Muscle layer of duodenum (tissue), 2 donors: ENCODE data around the gene TMEM9B.
"Not testable (repeated sequence)": the region's sequence is repeated elsewhere in the genome, so short reads cannot be mapped to it uniquely, and the experiment has no call there.

ENCODE experiments used
- H3K27ac ChIP-seq: one replicate; pipeline ENCODE4 v1.7.0; 2013; ENCODE audit warnings: mild to moderate bottlenecking, low read length
- H3K27me3 ChIP-seq: one replicate; pipeline ENCODE4 v1.7.0; 2013; ENCODE audit warnings: low read depth, mild to moderate bottlenecking, control low read depth, low read length
- H3K36me3 ChIP-seq, 2 donors: one replicate each; pipeline ENCODE4 v1.7.0; 2013; ENCODE audit warnings: low read length in 2 of 2, control low read depth in 1 of 2, mild to moderate bottlenecking in 1 of 2; ENCODE audit not compliant: insufficient read depth in 2 of 2, control insufficient read depth in 1 of 2
- H3K4me1 ChIP-seq, 2 donors: one replicate each; pipeline ENCODE4 v1.7.0; 2013; ENCODE audit warnings: low read length in 2 of 2, mild to moderate bottlenecking in 2 of 2, control low read depth in 1 of 2, moderate library complexity in 1 of 2; ENCODE audit not compliant: insufficient read depth in 2 of 2, control insufficient read depth in 1 of 2
- H3K4me3 ChIP-seq, 2 donors: one replicate each; pipeline ENCODE4 v1.7.0; 2013; ENCODE audit warnings: low read length in 2 of 2, low read depth in 1 of 2, mild to moderate bottlenecking in 1 of 2
- H3K9me3 ChIP-seq, 2 donors: one replicate each; pipeline ENCODE4 v1.7.0; 2013; ENCODE audit warnings: low read length in 2 of 2, control low read depth in 1 of 2, mild to moderate bottlenecking in 1 of 2; ENCODE audit not compliant: control insufficient read depth in 1 of 2
- donor health status: healthy.

The TMEM9B gene

DNA sequence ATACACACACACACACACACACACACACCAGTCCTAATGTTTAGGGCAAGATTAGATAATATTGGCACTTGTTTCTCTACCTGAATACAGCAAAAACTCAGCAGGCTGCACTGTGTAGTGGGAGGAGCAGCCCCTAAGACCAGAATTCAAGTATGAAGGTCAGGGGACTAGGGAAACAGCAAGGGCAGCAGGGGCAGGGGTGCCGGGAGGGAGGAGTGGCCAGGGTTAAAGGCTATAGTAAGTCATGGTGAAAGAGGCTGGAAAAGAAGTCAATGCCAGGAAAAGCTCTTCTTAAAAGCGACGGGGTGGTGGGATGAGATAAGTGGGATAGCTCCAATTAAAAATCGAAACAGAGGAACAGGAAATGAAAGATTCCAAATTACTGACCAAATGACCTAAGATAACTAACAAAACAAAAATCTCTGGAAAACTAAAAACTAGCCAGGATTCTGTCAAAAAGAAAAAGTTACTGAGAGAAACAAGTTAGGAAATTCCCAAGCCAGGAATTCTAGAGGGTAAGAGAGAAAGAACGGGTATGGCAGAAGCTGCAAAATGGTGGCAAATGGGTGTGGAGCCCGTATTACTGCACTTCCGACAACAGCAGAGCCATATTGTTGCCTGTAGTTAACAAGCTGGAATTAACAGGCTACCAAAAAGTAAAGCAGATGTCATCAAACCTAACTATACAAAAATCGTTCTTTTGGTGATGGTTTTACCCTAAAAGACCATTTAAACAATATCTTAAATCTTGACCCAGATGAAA is 22.7 kb downstream of the TMEM9B start:
- no peak overlapping the region for H3K4me3 ChIP-seq
- H3K36me3 ChIP-seq, result no peaks in the 10 kb centered on the region
- no peaks in the 10 kb centered on the region for H3K27me3 ChIP-seq
- no peak overlapping the region for H3K27ac ChIP-seq
- no peaks in the 10 kb centered on the region for H3K9me3 ChIP-seq
- H3K4me1 ChIP-seq, result no peaks in the 10 kb centered on the region

DNA sequence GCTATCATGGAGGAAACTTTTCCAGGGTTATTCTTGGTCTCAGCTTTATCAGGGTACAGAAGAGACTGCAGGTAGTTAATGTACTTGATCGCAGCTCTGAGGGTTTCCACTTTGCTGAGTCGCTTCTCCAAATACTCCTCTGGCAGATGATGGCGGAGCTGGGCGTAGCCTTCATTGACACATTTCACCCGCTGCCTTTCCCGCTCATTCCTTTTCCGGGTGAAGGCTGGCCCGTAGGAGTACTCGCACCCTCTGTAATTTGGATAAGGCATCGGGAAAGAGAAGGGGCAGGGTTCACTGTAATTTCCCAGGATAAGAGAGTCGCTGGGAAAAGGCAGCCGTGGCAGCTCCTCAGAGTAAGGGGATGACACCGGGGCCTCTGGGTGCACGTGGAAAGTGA is 26.6 kb downstream of the TMEM9B start:
- H3K27ac ChIP-seq, result no peak overlapping the region
- H3K4me1 ChIP-seq, result no peaks in the 10 kb centered on the region
- H3K27me3 ChIP-seq, result no peaks in the 10 kb centered on the region
- no peaks in the 10 kb centered on the region for H3K9me3 ChIP-seq
- no peaks in the 10 kb centered on the region for H3K36me3 ChIP-seq
- no peak overlapping the region for H3K4me3 ChIP-seq

DNA sequence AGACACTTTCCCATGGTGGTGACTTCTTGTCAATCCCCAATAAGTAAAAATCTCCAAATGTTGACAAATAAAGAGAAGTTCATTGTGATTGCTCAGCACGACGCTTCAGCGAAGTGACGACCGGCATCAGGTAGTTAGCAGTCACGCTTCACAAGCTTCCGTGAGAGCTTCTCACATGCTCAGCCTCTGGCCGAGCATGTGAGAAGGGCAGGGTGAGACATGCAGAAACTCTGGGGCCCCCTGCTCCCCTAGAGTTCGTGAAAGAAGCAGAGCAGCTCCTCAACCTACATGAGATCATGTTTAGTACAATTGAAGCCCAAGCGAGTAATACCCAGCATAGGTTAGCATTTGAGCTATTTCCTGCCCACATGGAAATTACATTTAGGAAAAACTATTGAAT is 27.1 kb downstream of the TMEM9B start:
- H3K4me3 ChIP-seq, result no peak overlapping the region
- no peak overlapping the region for H3K27ac ChIP-seq
- no peaks in the 10 kb centered on the region for H3K36me3 ChIP-seq
- no peaks in the 10 kb centered on the region for H3K4me1 ChIP-seq
- no peaks in the 10 kb centered on the region for H3K9me3 ChIP-seq
- H3K27me3 ChIP-seq, result no peaks in the 10 kb centered on the region

DNA sequence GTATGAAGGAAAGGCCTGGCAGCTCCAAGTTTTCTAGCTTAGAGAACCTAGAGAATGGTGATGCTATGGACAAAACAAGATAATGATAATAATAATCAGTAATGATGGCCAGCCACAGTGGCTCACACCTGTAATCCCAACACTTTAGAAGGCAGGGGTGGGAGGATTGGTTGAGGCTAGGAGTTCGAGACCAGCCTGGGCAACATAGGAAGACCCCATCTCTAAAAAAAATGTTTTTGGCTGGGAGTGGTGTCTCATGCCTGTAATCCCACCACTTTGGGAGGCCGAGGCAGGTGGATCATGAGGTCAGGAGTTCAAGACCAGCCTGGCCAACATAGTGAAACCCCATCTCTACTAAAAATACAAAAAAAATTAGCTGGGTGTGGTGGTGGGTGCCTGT is 28.5 kb downstream of the TMEM9B start:
- H3K27me3 ChIP-seq, H3K9me3 ChIP-seq, H3K4me3 ChIP-seq: not testable (repeated sequence)

DNA sequence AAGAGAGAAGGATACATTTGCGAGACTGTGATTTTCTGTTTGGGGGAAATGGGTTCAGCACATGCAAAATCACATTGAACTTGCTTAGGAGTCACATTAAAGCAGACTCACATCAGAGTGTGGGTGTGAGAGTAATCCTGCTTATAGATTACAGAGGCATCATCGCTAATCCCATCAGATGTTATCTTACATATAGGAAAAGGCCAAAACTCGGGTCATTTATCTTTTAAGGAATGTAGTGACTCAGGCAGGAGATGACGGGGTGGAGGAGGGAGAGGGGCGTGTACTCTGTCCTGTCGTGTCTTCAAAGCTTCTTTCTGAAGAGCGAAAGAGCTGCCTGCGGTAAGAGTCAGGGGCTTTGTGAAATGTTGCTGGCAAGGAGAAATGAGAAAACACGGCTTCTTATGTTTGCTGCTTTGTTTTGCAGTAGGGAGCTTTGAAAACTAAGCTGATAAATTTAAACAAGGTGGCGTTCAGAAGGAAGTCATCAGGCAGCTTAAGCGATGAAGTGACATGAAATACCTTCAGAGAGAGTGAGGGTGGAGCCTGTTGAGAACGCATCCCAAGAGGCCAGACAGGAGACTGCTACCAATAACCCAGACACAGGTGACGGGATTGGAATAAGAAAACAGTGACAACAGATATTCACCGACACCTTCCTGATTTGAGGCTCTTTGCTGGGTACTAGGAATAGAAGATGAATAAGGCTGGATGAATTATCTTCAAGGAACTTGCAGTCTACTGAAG is 29.3 kb downstream of the TMEM9B start:
- Histone ChIP-seq H3K4me1 (no peaks in the 10 kb centered on the region), H3K27me3 (no peaks in the 10 kb centered on the region), H3K36me3 (no peaks in the 10 kb centered on the region), H3K27ac (no peak overlapping the region), H3K4me3 (no peak overlapping the region), H3K9me3 (no peaks in the 10 kb centered on the region)

More for the DNA sequence above, 28.5 kb downstream of the TMEM9B start:
- H3K4me1 ChIP-seq, H3K36me3 ChIP-seq, H3K27ac ChIP-seq: not testable (repeated sequence)

DNA sequence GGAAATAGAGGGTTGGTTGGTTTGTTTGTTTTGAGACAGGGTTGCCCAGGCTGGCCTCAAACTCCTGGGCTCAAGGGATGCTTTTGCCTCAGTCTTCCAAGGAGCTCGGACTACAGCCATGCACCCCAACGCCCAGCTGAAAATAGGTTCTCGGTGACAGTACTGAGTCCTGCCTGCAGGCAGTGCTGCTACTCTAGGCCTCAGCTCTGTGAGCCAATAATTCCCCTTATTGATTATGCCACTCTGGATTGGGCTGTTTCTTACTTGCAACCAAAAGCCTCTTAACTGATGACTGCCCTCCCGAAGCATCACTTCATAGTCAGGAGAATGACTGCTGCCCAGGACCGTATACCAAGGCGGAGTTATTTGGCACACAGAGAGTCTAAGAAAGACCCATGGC is 30.3 kb downstream of the TMEM9B start:
- H3K36me3 ChIP-seq, result no peaks in the 10 kb centered on the region

DNA sequence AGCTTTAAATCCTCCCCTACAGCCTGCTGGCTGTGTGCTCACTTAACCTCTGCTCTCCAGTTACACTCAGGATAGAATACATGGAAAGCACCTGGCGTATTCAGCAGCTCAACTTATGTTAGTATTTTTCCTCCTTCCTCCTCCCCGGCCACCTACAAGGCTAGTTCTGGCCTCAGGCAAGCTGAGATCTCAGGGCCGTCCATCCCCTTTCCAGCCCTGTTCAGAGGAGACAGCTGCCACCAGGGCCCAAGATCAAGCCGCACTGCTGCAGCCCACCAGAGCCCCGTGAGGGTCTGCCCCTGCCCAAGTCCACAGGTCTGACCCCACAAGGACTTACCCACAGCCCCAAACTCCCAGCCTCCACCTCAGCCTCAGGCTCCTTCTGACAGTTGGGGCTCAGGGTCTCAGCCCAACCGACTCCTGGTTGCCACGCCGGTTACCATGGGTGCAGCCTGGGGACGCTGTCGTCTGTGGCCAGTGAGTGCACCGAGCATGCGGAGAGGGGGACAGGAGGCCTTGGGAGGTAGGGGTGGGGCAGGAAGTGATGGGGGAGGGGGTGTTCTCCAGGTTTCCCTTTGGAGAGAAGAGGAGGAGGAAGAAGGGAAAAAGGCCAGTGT is 31.6 kb downstream of the TMEM9B start, which contains the start of gene C11orf16:
Gene C11orf16, minus strand, starts transcription at position 384 of the 617 bp plus-strand sequence. CDS start 639 bp downstream, outside the sequence.
- Histone ChIP-seq H3K4me3 (no peak within 1 kb of the TSS), H3K27me3 (no peaks in the 10 kb centered on the region), H3K4me1 (no peaks in the 10 kb centered on the region), H3K9me3 (no peaks in the 10 kb centered on the region), H3K36me3 (no peaks in the 10 kb centered on the region), H3K27ac (no peak within 1 kb of the TSS)

More for the DNA sequence above, 30.3 kb downstream of the TMEM9B start:
- Histone ChIP-seq H3K4me1 (no peaks in the 10 kb centered on the region), H3K27me3 (no peaks in the 10 kb centered on the region), H3K27ac (no peak overlapping the region), H3K4me3 (no peak overlapping the region), H3K9me3 (no peaks in the 10 kb centered on the region)

DNA sequence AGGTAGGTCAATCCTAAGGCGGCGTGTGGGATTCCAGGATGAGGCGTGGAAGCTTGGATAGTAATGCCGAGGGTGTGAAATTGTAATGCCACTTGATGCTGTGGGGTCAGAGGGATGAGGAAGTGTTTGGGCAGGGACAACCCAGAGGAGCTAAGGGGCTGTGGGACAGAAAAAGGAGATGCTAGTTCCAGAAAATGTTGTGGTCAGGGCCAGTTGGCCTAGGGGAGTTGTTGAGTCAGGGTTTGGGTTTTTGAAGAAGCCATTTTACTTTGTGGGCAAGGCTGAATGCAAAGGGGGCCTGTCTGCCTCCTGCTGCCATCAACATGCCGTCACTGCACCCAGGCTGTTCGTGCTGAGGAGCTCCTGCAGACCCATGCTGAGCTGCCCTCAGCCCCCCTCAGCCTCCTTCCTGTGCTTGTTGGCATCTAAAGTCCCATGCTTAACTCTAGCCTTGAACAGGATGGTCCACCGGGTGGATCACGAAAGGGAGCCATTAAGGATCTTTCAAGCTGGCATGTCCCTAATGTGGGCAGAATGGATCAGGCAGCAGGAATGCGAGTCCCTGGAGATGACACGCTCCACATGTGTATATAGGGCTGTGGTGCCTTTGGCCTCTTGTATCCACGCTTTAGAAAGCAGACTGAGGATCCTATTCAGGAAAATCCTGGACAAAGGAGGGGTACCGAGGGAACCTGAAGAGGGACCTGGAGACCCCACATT is 33.6 kb downstream of the TMEM9B start:
- no peaks in the 10 kb centered on the region for H3K4me1 ChIP-seq
- no peaks in the 10 kb centered on the region for H3K9me3 ChIP-seq
- no peak overlapping the region for H3K4me3 ChIP-seq
- no peak overlapping the region for H3K27ac ChIP-seq
- no peaks in the 10 kb centered on the region for H3K36me3 ChIP-seq
- H3K27me3 ChIP-seq, result no peaks in the 10 kb centered on the region

DNA sequence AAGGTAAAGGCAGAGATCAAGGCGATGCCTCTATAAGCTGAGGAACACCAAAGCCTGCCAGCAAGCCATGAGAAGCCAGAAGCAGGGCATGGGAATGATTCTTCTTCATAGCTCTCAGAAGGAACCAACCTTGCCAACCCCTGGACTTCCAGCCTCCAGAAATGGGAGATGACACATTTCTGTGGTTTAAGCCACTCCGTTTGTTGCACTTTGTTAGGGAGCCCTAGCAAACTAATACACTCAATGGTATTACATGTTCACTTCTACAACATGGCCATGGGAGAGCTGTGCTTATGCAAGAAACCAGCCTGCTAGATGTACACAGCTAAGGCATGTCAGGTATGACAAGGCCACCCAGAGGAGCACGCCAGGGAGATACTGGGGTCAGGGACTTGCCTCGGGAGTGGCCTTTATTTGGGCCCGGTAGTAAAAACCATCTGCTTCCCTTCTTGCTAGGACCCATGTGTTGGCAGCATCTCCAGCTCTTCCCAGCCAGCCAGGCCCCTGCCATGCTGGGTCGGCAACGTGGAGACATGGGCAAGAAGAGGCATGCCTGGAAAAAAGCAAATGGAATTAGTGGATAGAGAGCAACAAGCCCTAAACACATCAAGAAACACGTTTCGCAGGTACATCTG is 35.1 kb downstream of the TMEM9B start:
- Histone ChIP-seq H3K36me3 (no peaks in the 10 kb centered on the region), H3K27ac (no peak overlapping the region), H3K27me3 (no peaks in the 10 kb centered on the region), H3K4me3 (no peak overlapping the region), H3K9me3 (no peaks in the 10 kb centered on the region), H3K4me1 (no peaks in the 10 kb centered on the region)

DNA sequence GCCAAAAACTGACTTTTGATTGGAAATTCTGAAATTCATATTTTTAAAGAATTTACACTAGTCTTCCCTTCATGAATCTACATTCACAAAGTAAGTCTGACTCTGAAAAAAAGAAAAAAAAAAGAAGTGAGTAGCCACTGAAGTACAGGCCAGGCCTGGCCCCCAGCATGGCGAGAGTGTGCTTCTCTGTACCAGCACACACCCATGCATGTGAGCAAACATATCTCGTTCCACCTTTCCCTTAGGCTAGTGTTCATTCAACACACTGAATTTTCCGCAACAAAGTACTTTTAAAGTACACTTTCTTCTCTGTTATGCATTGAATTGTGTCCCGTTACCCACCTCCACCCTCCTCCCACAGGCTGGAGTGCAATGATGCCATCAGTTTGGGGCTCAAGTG is 36.0 kb downstream of the TMEM9B start:
- Histone ChIP-seq H3K9me3 (no peaks in the 10 kb centered on the region), H3K4me3 (no peak overlapping the region), H3K27me3 (no peaks in the 10 kb centered on the region), H3K27ac (no peak overlapping the region), H3K4me1 (no peaks in the 10 kb centered on the region), H3K36me3 (peaks cover 0 to 2% of the 10 kb centered on the region in 2 donors)
